Stomach (tissue), 9 donors: ENCODE data around the gene HOXC12. TPM values are rescaled to one million over a fixed set of nuclear protein-coding genes. Genes with fewer than 3 reads are reported as not detected.
A peak's percentile ranks its signal among the peaks of the same experiment; 100 is the strongest.

ENCODE experiments used
- DNase-seq, 2 donors: peaks; one replicate each; pipeline versions ENCODE4 v3.0.0 to v3.0.0-alpha.2; 2013 to 2019
- H3K27ac ChIP-seq, 5 donors: fragments of 200-600 bp in 4 of 5; sonication (generic) in 4 of 5; one replicate each; pipeline ENCODE4 v1.5.1; 2013 to 2019; ENCODE audit warnings: mild to moderate bottlenecking in 1 of 5, moderate library complexity in 1 of 5
- H3K27me3 ChIP-seq, 3 donors: fragments of 200-600 bp; sonication (generic); one replicate each; pipeline ENCODE4 v1.5.1; 2017 to 2019; ENCODE audit warnings: mixed run types in 1 of 3
- H3K36me3 ChIP-seq, 4 donors: fragments of 200-600 bp; sonication (generic); 1 replicate in 3 of 4; 2 replicates in 1 of 4; pipeline ENCODE4 v1.5.1; 2016 to 2019
- H3K4me1 ChIP-seq, 4 donors: fragments of 200-600 bp; sonication (generic); one replicate each; pipeline ENCODE4 v1.5.1; 2016 to 2019
- H3K4me3 ChIP-seq, 4 donors: fragments of 200-600 bp; sonication (generic) in 3 of 4; one replicate each; pipeline ENCODE4 v1.5.1; 2016 to 2019; ENCODE audit warnings: mild to moderate bottlenecking in 1 of 4
- H3K9me3 ChIP-seq, 4 donors: fragments of 200-600 bp; sonication (generic); one replicate each; pipeline ENCODE4 v1.5.1; 2016 to 2019
- EP300 ChIP-seq: sonication (generic); formaldehyde crosslinking; IDR thresholded peaks from one replicate; pipeline ENCODE4 v1.6.1; 2017; ENCODE audit warnings: antibody characterized with exemption
- POLR2A ChIP-seq, 4 donors: fragments of 450-650 bp; IDR thresholded peaks; one replicate each; pipeline ENCODE4 v1.6.1; 2016; ENCODE audit warnings: antibody characterized with exemption in 4 of 4, control low read depth in 2 of 4, mild to moderate bottlenecking in 1 of 4, moderate library complexity in 1 of 4
- POLR2AphosphoS5 ChIP-seq, 3 donors: sonication (generic); formaldehyde crosslinking; IDR thresholded peaks; one replicate each; pipeline ENCODE4 v1.6.1; 2016; ENCODE audit warnings: antibody characterized with exemption in 3 of 3
- WGBS, 5 donors: extraction: QIAGEN DNeasy Blood & Tissue Kit in 3 of 5; methylation state at CpG; one replicate each; pipeline versions ENCODE4 v1.1.5 to v1.1.7; 2013 to 2018; 5-methylcytosine and 5-hydroxymethylcytosine counted together
- intact Hi-C: fragments of 100-400 bp; cut with DNase I; formaldehyde crosslinking; loops from one replicate; pipeline ENCODE4 v1.15.1; 2023; ENCODE audit warnings: low total_unique reads
- polyA plus RNA-seq, 3 donors: library from polyadenylated mRNA; stranded (reverse); fragments of 200-250 nt; gene quantifications; one replicate each; pipeline ENCODE4 v1.2.3, GENCODE V29; 2013
- total RNA-seq, 5 donors: library from RNA; depleted of rRNA; stranded (reverse); fragments of >200 nt; gene quantifications; one replicate each; pipeline versions ENCODE4 v1.1.0 to v1.2.3, GENCODE V29; 2014 to 2016
- TF ChIP-seq, protein P1 (sequence below), 7 experiments: fragments of 450-650 bp in 4 of 7; fragments of 200-600 bp in 3 of 7; sonication (generic) in 3 of 7; IDR thresholded peaks; one replicate each; pipeline ENCODE4 v1.5.1; 2016 to 2019; ENCODE audit warnings: antibody characterized with exemption in 7 of 7, control low read depth in 2 of 7, mild to moderate bottlenecking in 1 of 7
- donor health status: healthy with polysubstance abuse.
- donor health status: Bipolar disorder and iron deficiency.
- donor health status: healthy.

The HOXC12 gene
- total and polyA plus RNA-seq, 8 donors, result not detected

DNA sequence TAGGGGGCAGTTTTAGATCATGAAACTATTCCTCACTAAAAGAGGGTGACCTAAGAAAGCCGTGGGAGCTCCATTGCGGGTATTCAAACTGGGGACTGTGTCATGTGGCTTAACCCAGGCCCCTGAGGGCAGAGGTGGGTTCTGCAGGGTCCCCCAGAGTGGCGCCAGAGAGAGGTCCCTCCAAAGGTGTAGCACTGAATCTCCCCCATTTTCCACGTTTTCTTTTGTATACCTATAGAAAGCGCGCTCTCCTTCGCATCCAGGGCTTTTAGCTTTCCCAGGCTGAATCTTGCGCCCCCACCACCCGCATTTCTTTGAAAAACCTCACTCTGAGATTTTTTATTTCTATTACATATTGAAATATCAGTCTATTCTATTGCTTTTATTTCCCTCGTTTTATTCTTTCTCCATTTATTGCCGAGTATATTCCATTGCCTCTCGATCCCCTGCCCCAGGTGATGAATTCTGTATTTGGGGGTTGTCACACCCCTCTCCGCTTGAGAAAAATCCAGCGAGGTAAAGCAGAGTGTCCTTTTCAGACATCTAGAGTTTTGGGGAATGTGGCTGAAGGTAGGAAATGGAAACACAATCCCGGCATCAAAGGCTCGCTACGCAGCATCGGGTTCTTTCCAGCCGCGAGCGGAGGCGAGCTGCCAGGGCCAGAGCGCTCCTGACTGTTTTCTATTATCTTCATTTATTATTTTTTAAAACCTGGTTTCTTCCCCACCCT is 16.9 kb upstream of the HOXC12 start:
- H3K4me3 ChIP-seq, result no peak overlapping the region
- DNase-seq, result no peak
- no peaks in the 10 kb centered on the region for H3K9me3 ChIP-seq
- TF ChIP-seq POLR2A (IDR thresholded peaks at IDR 0.05) (no peak), EP300 (no peak), POLR2AphosphoS5 (IDR thresholded peaks at IDR 0.05) (no peak)
- TF ChIP-seq, protein P1, sequence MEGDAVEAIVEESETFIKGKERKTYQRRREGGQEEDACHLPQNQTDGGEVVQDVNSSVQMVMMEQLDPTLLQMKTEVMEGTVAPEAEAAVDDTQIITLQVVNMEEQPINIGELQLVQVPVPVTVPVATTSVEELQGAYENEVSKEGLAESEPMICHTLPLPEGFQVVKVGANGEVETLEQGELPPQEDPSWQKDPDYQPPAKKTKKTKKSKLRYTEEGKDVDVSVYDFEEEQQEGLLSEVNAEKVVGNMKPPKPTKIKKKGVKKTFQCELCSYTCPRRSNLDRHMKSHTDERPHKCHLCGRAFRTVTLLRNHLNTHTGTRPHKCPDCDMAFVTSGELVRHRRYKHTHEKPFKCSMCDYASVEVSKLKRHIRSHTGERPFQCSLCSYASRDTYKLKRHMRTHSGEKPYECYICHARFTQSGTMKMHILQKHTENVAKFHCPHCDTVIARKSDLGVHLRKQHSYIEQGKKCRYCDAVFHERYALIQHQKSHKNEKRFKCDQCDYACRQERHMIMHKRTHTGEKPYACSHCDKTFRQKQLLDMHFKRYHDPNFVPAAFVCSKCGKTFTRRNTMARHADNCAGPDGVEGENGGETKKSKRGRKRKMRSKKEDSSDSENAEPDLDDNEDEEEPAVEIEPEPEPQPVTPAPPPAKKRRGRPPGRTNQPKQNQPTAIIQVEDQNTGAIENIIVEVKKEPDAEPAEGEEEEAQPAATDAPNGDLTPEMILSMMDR (IDR thresholded peaks at IDR 0.05), result no peak
- no peak overlapping the region for H3K27ac ChIP-seq
- H3K27me3 ChIP-seq, result peaks cover 42 to 100% (median 96%) of the 10 kb centered on the region in 3 donors
- peaks cover 0 to 34% (median 19%) of the 10 kb centered on the region in 4 donors for H3K4me1 ChIP-seq
- intact Hi-C loops, result no loop called here
- 18 to 27% (median 21%) methylated on average over 23 of the region's 23 CpGs for WGBS, 5 donors
- H3K36me3 ChIP-seq, result no peaks in the 10 kb centered on the region

DNA sequence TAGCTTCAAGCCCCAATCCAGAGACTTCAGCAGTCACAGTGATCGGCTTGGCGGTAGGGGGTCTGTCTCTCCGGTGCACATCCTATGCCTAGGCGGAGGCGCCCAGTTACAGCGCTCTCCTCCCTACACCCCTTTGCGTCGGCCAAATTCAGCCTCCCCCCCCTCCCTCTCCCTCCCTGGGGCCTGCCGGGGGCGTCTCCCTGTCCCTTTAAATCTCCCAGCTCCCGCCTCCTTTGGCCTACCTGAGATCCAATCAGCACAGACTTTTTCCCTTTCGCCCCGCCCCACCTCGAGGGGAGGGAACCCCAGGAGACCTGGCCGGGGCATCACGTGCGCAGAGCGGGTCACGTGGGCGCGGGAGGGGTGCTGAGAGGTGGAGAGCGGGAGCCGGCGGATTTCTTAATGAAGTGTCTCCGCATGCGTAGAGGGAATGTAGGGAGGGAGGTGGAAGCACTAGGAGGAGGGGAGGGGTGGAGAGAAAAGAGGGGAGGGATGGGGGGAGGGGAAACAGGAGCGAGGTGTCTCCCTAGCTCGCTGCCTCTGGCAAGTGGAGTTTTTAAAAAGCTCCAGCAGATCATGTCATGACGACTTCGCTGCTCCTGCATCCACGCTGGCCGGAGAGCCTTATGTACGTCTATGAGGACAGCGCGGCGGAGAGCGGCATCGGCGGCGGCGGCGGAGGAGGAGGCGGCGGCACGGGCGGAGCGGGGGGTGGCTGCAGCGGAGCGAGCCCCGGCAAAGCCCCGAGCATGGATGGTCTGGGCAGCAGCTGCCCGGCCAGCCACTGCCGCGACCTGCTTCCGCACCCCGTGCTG is 16.2 kb upstream of the HOXC12 start, which contains the start of gene HOXC13:
HOXC13 (plus strand) TSS at position 506 of the 815 bp plus-strand sequence; CDS start at position 582, 76 bp downstream.
- H3K9me3 ChIP-seq, result no peaks in the 10 kb centered on the region
- peak in 1 of 2 donors; percentile 72 for DNase-seq
- no peaks in the 10 kb centered on the region for H3K36me3 ChIP-seq
- TF ChIP-seq POLR2A (IDR thresholded peaks at IDR 0.05) (no peak), POLR2AphosphoS5 (IDR thresholded peaks at IDR 0.05) (no peak), EP300 (no peak)
- TF ChIP-seq, protein P1 (IDR thresholded peaks at IDR 0.05), result no peak
- H3K4me1 ChIP-seq, result peaks cover 0 to 34% (median 19%) of the 10 kb centered on the region in 4 donors
- 6 to 10% (median 8%) methylated on average over 36 to 56 of the region's 56 CpGs for WGBS, 5 donors
- no peak within 1 kb of the TSS for H3K27ac ChIP-seq
- peak within 1 kb of the TSS in 1 of 4 donors; percentile 4 for H3K4me3 ChIP-seq
- intact Hi-C loops, result no loop called here
- H3K27me3 ChIP-seq, result peaks cover 42 to 100% (median 97%) of the 10 kb centered on the region in 3 donors

DNA sequence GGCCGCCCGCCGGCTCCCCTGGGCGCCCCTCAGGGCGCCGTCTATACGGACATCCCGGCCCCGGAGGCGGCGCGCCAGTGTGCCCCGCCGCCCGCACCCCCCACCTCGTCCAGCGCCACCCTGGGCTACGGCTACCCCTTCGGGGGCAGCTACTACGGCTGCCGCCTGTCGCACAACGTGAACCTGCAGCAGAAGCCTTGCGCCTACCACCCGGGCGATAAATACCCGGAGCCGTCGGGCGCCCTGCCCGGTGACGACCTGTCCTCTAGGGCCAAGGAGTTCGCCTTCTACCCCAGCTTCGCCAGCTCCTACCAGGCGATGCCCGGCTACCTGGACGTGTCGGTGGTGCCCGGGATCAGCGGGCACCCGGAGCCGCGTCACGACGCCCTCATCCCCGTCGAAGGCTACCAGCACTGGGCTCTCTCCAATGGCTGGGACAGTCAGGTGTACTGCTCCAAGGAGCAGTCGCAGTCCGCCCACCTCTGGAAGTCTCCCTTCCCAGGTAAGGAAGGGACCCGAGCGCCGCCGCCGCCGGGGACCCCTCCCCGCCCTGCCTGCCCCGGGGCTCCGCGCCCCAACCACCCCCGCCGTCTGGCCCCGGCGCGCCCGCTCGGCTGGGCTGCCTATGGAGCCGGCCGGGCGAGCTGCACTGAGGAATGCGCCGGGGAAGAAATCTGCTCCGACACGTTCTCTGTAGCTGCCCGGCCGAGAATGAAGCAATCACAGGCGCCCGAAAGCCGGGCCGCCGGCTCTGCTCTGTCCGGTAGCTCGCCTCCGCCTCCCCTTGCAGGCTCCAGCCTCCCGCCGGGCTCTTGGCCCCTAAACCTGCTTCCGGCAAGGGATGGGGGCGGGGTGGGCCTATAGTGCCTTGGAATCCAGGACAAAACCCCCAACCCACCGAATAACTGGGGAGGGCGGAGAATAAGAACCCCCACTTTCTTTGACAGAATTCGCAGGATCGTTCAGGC is 15.3 kb upstream of the HOXC12 start:
- TF ChIP-seq, protein P1 (IDR thresholded peaks at IDR 0.05), result no peak
- TF ChIP-seq EP300, result no peak
- TF ChIP-seq POLR2A (IDR thresholded peaks at IDR 0.05), result no peak
- TF ChIP-seq POLR2AphosphoS5 (IDR thresholded peaks at IDR 0.05), result no peak
- intact Hi-C loops, result no loop called here
- H3K4me3 ChIP-seq, result no peak overlapping the region
- no peaks in the 10 kb centered on the region for H3K9me3 ChIP-seq
- DNase-seq, result peak in 1 of 2 donors; percentile 65
- peaks cover 0 to 34% (median 19%) of the 10 kb centered on the region in 4 donors for H3K4me1 ChIP-seq
- peaks cover 42 to 100% (median 97%) of the 10 kb centered on the region in 3 donors for H3K27me3 ChIP-seq
- no peak overlapping the region for H3K27ac ChIP-seq
- 5 to 10% (median 6%) methylated on average over 11 to 91 of the region's 91 CpGs for WGBS, 5 donors
- no peaks in the 10 kb centered on the region for H3K36me3 ChIP-seq
